Stimulated activated CD4-positive, alpha-beta T cell treated with anti-CD3 and anti-CD28 coated beads, TNF-alpha, amount 100 ng/mL, for 1 hour (primary cell): ENCODE results near the gene RUNX1.

ENCODE experiments used
- DNase-seq, 3 donors: peaks; one replicate each; pipeline ENCODE4 v3.0.0-alpha.2; 2020; ENCODE audit warnings: low read depth in 3 of 3, low spot score in 1 of 3

The RUNX1 gene

DNA sequence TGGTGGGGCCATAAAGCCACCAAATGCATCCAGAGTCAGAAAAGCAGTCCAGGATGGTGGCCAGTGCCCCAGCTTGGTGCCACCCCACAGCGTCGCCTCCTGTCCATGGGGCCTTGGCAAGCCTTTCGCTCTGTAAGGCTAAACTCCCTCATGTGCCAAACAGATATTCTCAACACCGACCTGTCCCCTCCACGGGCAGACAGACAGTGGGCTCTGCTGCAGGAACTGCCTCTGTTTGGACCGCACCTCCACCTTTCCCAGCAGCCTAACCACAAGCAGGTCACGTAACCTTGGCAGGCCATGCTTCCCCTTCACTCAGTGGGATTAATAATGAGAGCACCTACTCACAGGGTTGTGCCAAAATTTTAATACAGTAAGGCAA, 11.7 kb downstream of the RUNX1 start:
- DNase-seq, result no peak

DNA sequence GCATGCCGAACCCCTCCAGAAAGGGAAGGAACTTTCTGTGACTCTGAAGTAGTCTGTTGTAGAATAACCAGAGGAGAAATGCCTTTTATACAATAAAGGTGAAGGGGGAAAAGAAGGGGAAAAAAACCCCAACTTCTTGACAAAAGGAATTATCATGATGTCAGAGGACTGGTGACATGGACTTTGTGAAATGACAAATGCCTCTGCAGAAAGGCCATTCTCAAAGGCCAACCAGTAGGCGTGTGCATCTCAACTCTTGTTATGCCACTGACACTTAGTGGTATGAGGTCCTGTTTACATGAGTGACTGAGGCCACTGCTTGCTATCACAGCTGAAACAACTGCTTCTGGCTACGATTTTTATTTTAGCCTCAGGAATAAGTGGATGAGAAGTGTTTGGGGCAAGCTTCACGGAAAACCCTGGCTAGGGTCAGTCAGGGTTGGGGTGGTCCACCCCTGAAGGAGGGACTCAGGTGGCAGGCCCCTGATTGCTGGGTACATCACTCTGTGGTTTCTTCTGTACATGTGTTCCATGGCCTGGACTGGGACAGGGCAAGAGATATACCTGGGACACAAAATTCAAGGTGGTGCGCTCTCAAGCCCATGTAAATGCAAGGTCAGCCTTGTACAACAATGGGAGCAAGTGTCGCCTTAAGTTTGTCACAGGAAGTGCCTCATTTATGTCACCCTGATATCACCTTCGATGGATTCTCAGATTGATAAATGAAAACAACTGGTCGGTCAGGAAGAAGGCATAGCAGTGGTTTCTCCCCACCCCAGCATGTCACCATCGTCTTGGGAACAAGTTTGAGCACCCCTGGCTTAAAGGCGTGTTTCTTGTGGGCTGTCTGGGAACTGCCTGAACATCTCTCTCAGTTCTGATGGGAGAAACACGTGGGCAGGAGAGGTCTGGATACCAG, 12.4 kb downstream of the RUNX1 start:
- no peak for DNase-seq

DNA sequence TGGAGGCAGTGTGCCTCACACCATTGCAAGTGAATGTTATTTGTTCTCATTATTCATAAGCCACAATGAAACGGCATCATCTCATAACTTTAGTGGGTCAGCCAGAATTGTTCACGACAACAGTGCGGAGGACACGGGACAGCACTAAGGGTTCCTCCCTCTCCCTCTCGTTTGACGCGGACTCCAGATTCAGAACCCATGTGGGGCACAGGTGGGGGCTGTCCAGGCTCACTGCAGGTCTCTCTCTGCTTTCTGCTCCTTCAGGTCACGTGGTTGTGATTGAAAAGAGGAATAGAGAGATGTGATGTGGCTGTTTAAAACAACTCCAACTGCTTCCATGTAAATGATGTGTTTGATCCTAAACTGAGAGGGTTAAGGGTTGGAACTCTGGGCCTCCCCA, 13.5 kb downstream of the RUNX1 start:
- no peak for DNase-seq

DNA sequence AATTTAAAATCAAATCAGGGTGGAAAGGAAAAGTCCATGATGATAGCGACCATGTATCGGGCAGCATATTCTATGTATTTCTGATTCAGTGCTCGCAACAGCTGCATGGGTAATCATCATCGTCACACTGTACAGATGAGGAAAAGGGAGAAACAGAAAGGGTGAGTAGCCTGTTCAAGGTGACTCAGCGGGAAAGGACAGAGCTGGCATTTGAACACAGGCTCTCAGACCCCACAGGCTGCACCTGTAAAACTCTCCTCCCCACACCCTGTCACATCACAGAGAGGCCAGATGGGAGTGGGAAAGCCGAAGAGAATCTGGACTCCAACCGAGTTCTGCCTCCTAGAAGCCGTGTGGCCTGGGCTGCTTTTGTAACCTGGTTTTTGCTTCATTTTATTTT, 14.0 kb downstream of the RUNX1 start:
- no peak for DNase-seq

DNA sequence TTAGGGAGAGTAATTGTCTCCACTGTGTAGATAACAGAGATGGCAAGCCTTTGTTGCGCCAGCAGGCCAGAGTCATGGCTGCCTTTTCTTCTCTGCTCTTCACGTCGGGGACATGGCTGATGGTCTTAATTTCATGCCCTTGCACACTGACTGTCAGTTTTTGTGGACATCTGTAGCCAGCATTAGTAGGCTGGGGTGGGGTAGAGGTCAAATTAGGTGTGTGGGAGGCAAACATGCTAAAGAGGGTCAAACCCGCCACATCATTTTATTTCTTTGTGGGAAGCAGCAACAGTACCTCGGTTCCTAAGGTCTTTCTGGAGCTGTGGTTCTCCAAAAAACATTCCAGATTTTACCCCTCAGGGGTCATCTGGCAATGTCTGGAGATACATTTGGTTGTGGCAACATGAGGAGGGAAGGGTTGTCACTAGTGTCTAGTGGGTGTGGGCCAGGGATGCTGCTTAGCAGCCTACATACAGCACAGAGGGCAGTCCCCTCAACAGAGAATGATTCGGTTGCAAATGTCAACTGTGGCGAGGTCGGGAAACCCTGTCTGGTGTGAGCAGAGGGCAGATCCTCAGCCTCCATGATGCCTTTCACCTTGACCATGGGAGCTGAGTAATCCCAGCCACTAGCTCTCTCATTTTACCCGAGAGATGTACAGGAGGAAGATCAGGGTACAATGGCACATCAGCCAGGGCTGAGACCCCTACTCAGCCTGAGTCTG, 14.7 kb downstream of the RUNX1 start:
- no peak for DNase-seq

DNA sequence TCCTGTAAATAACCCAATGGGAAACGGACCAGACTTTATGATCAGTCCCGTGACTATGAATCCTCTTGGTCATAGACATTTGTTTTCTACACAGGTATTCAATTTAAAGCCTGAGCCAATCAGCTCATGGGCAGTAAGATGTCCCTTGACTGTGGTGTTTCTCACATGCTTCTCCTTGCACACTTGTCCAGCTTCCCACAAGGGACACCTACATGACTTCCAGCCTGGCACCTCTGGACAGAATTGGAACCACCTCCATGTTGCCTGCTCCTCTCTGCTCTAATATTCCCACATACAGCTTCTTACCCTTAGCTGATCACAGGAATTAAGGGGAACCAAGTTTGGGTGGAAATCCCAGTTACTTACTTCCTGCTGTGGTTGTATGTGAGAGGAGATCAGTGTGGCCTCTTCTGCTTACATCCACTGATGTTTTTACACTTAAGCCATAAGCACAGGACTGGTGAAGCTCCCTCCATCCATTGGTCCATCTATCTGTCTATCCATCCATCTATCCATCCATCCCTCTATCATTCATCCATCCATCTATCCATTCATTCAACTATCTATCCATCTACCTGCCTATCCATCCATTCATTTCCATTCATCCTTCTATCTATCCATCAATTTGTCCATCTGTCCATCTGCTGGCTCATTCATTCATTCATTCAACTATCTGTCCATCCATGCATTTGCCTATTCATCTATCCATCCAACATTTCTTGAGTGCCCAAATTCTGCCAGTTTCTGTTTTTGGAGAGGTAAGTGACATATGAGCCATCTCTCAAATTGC, 16.4 kb downstream of the RUNX1 start:
- no peak for DNase-seq

DNA sequence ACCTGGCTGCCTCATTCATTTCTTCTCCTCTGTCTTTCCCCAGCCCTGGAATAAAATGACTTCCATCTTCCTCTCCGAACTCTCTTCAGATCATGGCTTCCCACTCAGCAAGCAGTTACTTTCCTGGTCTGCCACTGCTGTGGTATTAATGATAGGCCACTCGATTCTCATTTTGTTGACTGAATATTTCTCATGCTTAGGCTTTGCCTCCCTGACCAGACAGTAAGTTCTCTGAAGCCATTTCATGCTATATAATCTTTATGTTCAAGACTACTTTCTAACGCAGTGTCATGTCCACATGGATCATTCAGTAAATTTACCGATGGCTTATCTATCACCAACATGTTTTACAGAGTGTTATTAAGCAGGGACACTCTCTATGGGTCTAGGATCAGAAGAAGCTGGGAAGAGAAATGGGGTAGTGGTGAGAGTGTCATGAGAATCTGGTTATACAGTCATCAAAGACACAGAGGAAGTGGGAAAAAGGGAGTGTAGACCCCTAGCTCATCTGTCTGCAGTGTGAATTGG, 20.6 kb downstream of the RUNX1 start:
- no peak for DNase-seq

DNA sequence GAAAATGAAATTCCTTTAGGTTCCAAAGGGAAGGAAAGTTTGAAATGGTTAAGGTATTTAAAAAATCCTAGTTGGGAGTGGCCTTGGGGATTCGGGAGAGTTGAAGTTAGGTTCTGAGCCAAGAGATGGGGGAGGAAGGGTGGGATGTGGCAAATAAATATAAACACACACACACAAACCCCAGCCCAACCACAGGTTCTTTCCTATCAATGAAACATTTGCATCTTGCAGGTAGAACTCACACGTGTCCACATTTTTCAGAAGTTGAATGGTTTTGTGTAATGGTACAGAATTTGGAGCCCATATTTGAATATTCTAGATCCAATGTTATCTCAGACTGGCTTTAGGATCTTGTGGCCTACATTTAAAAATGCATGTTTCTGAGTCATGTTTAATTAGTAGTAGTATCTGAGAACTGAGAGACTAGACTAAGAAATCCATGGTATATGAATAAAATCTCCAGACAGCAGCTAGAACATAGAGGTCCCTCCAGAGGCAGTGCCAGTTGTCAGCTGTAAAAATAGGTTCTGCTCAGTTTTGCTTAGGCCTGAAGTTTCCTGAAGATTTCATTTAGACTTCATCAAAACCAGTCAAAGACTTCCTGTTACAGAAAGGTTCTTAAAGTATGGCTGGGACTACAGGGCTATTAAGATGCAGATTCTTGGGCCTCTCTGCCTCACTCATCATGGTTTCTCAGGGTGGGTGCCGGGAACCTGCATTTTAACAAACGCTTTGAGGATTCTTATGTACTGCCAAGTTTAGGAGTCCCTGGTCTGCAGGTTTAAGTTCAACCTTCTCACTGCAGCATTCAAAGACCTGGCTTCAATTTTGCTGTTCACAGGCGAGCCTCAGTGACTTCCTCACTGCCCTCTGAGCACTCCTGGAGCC, 21.3 kb downstream of the RUNX1 start:
- no peak for DNase-seq

DNA sequence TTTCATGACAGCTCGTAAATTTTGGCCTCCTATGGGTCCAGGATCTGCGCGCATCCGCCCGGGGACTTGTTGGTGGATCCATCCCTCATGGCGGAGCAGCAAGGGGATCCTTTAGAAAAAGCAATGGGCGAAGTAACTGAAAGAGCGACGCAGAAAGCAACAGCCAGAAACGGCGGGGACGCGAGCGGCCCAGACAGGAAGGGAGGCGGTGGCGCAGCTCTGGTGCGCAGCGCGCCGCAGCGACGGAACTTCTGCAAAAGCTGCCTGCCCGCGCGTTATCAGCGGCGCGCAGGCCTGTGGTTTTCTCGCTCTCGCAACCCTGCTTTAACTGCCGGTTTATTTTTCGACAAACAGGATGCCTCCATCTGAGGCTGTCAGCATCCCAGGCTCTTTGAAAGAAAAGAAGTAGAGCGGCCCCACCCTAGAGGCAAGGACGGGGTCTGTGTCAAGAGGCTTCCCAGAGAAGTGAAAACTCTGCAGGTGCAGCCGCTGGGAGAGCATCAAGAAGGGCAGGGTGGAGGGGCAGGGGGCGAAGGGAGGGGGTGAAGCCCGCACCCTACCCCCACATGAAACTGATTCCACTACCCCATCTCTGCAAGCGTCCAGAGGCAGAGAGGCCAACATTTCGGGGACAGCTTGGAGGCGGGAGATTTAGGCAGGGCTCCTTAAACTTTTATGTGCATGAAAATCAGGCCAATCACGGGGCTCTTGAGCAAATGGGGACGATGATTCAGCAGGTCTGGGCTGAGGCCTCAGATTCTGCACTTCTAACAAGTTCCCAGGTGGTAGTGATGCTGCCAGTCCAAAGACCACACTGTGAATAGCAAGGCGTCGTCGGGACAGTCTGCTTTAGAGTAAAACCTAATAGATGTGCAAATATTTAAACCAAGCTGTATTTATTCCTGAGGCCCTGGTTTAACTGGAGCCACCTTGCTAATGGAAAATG, 22.2 kb downstream of the RUNX1 start:
- peak; percentile 60 to 78 (median 71) for DNase-seq

DNA sequence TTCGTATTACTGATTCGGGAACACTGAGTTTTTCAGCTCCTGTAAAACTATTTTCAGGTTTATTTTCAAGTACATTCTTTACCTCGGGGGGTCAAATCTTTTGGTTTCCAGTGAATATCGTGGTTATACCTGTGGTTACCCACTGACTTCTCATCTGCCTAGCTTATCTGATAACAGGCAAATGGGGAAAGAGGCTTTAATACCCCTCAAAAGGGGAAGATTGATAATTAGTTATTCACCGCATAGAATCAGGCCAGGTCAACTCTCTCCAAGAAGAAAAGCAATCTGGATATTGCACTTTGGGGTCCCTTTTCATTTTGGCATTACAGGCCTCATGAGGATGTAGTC, 23.0 kb downstream of the RUNX1 start:
- no peak for DNase-seq

DNA sequence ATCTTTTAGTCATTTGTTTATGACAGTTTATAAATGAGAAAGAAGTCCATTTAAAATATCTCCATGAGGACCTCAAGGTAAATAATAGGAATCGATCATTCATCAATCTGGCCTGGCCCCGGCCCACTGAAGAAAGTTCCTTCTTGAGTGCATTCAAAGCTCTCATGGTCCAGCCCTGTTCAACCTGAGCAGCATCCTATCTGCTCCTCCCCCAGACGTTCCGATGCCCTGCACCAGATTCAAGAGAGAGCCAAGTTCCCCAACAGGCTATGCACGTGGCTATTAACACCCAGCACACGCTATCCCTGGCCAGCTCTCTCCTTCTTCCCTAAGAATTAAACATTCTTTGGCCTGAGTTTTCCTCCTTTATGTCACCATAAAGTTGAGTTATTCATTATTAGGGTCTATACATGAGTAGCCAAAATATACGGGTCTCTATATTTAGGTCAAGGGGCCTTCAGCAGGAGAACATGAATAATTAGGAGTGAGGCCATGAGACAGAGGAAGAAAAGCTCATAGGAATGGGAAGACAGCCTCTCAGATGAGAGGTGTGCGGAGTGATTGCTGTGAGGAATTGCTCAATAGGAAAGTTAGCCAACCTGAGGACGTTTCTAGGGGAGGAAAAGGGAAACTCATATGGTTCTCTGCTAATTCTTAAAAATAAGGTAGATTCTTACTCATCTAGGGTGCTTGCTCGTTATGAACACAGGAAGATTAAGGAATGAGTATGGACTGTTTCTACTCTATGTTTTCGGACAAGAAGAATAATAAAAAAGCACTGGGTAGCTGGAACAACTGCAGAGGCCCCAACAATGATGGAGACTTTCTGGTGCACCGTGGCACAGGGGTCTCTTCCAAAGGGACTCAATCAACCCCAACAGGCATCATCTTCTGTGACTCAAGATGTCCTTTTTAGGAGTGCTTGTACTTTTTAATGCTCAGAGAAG, 23.6 kb downstream of the RUNX1 start:
- DNase-seq, result no peak

DNA sequence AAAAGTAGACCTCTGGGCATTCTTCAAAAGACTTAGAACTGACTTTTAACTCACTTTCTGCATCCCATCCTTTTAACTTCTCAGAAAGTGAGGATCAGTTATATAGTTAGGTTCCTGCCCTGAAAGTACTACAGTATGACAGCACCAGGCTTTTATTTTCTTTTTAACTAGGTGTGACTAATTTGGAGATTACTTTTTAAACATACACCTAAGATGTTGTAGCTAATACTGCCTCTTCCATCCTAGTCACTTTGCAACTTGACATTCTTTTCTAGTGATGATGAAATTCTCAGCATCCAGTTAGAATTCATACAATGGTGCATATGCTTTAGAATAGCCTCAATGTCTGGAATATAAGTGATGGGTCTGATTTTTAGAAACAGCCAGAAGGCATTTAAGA, 24.6 kb downstream of the RUNX1 start:
- no peak for DNase-seq

DNA sequence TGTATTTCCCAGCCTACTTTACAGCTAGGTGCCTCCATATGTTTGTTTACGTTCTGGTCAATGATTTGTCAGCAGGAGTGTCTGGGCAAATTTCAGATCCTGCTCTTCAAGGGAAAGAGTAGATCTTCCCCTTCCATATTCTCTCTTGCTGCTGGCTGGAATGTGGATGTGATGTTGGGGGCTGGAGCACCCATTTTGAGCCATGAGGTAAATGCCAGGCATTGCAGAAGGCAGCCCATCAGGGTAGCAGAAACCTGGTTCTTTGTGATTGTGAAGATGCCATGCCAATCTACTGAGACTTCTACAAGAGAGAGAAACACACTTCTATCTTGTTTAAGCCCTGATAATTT, 25.1 kb downstream of the RUNX1 start:
- DNase-seq, result no peak

DNA sequence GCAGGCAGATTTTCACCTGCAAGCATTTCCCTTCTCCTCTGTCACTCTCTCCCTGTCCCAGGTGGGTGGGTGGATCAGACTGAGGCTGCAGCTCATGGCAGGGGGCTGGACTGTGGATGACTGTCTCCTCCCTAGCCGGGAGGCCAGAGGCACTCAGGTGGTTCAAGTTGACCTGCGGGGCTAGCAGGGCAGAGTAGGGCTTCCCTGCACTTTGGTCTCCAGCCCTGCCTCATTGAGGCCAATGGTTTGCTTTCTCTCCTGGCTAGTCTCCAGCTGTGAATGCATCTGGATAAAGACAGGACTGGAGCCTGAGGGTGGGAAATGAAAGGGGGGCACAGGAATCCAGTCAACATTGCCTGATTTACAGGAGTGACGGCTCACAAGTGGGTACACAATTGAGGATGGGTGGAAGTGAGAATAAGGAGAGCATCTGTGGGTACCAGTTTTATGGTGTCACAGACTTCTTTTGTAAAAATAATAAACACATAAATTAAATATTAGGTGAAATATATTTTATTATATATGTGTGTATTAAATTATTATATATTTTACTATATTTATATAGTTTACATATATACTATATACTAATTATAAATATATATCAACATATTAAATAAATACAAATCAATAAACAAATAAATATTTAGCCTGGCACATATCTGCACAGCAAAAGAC, 25.6 kb downstream of the RUNX1 start:
- no peak for DNase-seq

DNA sequence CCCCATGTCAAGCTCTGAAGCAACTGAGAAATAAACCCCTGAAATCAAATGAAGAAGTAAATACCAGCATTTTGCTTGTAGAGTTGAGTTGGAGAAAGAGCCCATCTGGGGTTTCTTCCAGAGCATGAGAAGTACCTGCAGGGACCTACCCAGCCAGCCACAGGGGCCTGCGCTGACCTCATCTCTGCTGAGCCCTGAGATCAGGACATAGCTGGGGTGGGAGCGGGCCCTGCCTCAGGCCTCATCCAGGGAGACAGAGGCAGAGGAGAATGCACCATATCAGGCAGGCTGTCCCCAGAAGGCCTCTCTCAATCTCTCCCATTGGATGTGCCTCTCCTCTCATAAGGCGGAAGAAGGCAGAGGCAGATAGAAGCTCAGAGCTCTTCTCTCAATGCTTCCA, 27.6 kb downstream of the RUNX1 start:
- DNase-seq, result no peak

DNA sequence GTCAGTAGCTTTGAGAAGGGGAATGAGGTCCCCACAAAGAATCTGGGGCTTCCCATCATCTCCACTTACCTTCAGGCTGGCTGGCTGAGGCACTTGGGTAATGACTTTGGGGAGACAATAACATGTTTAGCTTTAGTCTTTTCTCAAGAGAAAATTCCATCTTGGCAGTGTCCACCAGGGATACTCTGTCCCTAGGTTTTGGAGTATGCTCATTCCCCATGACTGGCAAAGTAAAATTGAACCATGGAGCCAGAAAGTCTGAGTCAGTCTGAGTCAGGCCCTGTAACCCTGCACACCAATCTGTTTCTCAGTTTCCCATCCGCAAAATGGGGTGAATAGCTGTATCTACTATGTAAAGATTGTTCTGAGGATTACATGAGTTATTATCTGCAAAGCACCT, 28.2 kb downstream of the RUNX1 start:
- no peak for DNase-seq

DNA sequence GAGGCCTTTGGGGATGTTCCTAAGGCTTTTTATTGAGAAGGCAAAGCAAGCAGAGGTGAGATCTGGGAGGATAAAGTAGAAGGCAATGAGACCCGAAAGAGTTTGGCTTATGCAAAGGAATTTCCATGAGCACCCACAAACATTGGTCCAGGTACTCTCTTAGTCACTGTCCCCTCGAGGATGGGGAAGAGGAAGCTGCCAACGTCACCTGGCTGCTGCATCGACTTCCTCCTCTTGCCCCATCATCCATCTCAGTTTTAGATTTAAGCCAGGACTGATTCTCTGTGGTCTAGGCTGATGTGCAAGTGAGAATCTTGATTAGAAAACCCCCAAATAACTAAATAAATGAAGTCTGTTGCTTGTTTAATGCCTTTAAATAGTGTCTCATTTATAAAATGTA, 28.7 kb downstream of the RUNX1 start:
- DNase-seq, result peak in 2 of 3 donors; percentile 14 to 22

DNA sequence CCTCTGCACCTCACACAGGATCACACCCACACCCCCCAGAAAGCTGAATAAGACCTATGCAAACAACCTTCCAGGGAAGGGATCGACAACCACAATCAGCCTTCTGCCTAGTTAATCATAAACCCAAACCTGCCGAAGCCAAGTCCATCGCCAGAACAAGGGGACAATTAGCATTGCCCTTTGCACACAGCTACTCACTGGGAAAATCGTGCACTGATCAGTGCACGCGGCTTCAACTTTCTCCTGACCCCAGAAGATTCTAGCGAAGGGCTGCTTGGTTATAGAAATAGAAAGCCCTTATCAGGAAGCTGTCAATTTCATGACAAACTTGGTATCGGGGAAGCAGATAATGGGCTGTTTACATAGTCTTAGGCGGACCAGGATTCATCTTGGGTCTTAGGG, 29.5 kb downstream of the RUNX1 start:
- no peak for DNase-seq
